ENCODE results near the gene RBM38.
A peak's percentile ranks its signal among the peaks of the same experiment; 100 is the strongest.
"Not testable (repeated sequence)": the region's sequence is repeated elsewhere in the genome, so short reads cannot be mapped to it uniquely, and the experiment has no call there.

Gene RBM38

DNA sequence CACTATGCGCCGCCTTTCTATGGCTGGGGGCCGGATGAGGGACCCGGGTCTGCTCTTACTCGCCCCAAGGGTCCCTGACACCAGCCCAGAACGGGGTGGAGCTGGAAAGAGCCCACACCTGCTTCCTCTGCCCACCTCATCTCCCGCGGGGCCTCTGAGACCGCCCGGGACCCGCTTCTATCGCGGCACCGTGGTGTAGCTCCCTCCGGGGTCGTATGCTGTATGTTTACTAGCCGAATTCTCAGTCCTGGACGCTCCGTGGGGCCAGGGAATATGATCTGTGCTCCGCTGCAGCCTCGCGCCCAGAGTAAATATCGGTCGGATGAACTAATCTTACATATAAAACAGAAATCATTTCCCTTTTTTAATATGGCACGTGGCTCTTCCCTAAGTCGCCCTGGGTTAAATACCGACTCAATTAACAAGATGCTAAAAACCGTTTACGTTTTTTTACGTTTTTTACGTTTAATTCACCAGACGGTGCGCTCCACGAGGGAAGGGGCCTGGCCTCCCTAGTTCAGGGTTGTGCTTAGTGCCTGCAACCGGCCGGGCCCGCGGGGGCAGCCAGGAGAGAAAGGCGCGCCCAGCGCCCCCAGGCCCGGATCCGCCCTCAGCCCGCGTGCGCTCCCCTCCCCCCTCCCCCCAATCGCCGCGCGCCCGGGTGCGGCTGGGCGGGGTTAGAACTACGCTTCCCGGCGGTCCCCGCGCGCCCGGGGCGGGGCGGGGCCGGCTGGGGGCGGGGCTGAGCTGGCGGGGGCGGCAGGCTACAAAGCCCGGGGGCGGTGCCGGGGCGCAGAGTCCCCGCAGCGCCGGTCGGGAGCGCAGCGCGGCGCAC lies at the start of gene RBM38:
Gene RBM38, plus strand, starts transcription at position 793 of the 835 bp plus-strand sequence. CDS start 186 bp downstream, outside the sequence.
- peak; percentile 97 for DNase-seq (ENCODE audit: low spot score)
- in situ Hi-C loops (cut with MboI; ENCODE audit: low sequenced_read_pairs, unreplicated experiment): loop anchor here (10.0 to 25.0 kb wide), 2 partner anchors 84 to 796 kb away; no protein-coding TSS in a partner anchor
- TF ChIP-seq, protein P1, sequence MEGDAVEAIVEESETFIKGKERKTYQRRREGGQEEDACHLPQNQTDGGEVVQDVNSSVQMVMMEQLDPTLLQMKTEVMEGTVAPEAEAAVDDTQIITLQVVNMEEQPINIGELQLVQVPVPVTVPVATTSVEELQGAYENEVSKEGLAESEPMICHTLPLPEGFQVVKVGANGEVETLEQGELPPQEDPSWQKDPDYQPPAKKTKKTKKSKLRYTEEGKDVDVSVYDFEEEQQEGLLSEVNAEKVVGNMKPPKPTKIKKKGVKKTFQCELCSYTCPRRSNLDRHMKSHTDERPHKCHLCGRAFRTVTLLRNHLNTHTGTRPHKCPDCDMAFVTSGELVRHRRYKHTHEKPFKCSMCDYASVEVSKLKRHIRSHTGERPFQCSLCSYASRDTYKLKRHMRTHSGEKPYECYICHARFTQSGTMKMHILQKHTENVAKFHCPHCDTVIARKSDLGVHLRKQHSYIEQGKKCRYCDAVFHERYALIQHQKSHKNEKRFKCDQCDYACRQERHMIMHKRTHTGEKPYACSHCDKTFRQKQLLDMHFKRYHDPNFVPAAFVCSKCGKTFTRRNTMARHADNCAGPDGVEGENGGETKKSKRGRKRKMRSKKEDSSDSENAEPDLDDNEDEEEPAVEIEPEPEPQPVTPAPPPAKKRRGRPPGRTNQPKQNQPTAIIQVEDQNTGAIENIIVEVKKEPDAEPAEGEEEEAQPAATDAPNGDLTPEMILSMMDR (IDR thresholded peaks at IDR 0.05; ENCODE audit: borderline replicate concordance, control extremely low read depth, extremely low read depth, insufficient read depth, missing control alignments): no peak

DNA sequence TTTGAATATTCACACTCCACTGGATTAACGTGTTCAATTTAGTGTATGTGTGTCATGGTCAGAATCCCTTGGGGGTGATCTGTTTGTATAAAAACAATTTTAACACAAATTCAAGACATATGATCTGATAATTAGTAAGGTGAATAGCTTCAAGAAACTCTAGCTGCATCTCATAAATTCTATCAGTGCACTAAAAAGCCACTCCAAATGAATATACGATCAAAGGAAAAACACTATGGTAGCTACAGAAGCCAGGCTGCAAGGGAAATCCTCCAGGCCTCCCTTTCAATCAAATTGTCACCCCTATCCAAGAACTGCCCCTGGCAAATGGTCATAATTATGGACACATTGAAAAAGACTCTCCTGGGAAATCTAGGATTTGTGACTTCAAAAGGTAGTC lies 49.5 kb upstream of the RBM38 start:
- in situ Hi-C loops (cut with MboI; ENCODE audit: low sequenced_read_pairs, unreplicated experiment): no loop called here
- no peak for DNase-seq (ENCODE audit: low spot score)
- TF ChIP-seq, protein P1 (IDR thresholded peaks at IDR 0.05; ENCODE audit: borderline replicate concordance, control extremely low read depth, extremely low read depth, insufficient read depth, missing control alignments): no peak

DNA sequence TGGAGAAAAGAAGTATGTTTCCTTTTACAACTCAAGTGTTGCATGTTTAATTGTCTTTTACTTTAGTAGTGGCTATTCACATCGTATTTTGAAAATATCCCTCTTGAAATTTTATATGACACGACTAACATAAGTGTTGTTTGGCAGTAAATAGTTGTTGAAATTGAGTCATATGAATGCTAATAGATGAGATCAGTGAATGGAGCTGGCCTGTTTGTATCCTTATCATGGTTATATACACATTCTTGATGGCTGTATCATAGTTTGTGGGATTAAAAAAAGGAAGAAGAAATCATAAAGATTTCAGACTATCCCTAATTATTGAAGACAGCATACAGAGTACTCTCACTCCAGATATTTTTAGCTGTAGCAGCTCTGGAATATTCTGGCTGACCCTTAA lies 48.4 kb upstream of the RBM38 start:
- in situ Hi-C loops (cut with MboI; ENCODE audit: low sequenced_read_pairs, unreplicated experiment): no loop called here
- TF ChIP-seq, protein P1 (IDR thresholded peaks at IDR 0.05; ENCODE audit: borderline replicate concordance, control extremely low read depth, extremely low read depth, insufficient read depth, missing control alignments): no peak
- no peak for DNase-seq (ENCODE audit: low spot score)

- in situ Hi-C loops (cut with MboI; ENCODE audit: low sequenced_read_pairs, unreplicated experiment): no loop called here
- TF ChIP-seq, protein P1 (IDR thresholded peaks at IDR 0.05; ENCODE audit: borderline replicate concordance, control extremely low read depth, extremely low read depth, insufficient read depth, missing control alignments): peak; percentile 67
- peak; percentile 51 for DNase-seq (ENCODE audit: low spot score)
Measured at GRCh38 chr20:57346477-57346876, 44.7 kb upstream of the RBM38 start.

DNA sequence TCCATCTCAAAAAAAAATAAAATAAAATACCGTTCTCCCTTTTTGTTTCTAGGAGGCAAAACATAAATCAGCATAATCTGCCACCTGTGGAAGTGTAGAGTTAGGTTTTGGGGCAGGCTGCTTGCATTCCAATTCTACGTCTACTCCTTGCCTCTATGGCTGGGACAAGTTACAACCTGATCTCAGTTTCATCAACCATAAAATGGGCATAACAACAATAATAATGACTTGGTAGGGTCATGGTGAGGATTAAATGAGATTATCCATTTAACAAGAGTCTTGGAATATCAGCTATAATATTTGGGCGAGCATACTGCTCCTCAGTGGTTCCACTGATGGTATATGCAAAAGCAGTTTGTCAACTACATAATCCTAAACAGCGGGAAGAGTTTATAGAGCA lies 43.8 kb upstream of the RBM38 start:
- DNase-seq (ENCODE audit: low spot score): no peak
- in situ Hi-C loops (cut with MboI; ENCODE audit: low sequenced_read_pairs, unreplicated experiment): no loop called here
- TF ChIP-seq, protein P1 (IDR thresholded peaks at IDR 0.05; ENCODE audit: borderline replicate concordance, control extremely low read depth, extremely low read depth, insufficient read depth, missing control alignments): no peak

GRCh38 chr20:57348200-57348921 lies 42.8 kb upstream of the RBM38 start:
- in situ Hi-C loops (cut with MboI; ENCODE audit: low sequenced_read_pairs, unreplicated experiment): not testable (repeated sequence)

DNA sequence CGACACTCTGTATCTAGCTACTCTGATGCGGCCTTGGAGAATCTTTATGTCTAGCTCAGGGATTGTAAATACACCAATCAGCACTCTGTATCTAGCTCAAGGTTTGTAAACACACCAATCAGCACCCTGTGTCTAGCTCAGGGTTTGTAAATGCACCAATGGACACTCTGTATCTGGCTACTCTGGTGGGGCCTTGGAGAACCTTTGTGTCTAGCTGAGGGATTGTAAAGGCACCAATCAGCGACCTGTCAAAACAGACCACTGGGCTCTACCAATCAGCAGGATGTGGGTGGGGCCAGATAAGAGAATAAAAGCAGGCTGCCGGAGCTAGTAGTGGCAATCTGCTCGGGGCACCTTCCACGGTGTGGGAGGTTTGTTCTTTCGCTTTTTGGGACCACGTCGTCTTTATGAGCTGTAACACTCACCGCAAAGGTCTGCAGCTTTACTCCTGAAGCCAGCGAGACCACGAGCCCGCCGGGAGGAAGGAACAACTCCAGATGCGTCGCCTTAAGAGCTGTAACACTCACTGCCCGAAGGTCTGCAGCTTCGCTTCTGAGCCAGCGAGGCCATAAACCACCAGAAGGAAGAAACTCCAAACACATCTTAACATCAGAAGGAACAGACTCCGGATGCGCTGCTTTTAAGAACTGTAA lies 42.1 kb upstream of the RBM38 start:
- in situ Hi-C loops (cut with MboI; ENCODE audit: low sequenced_read_pairs, unreplicated experiment); DNase-seq (ENCODE audit: low spot score): not testable (repeated sequence)

More at GRCh38 chr20:57348200-57348921, 42.8 kb upstream of the RBM38 start:
- not testable (repeated sequence) for DNase-seq (ENCODE audit: low spot score)

Data from GM13976 (cell line).